DMS53 treated with DMSO at 0.1 percent for 48 hours (cell line): ENCODE data around the gene B2M.
"Not testable (repeated sequence)": the region's sequence is repeated elsewhere in the genome, so short reads cannot be mapped to it uniquely, and the experiment has no call there.

Source experiments
- DNase-seq: peaks from one replicate; lab custom pipeline; 2025; ENCODE audit not compliant: unreplicated experiment; lab: John Stamatoyannopoulos, UW

Gene B2M

DNA sequence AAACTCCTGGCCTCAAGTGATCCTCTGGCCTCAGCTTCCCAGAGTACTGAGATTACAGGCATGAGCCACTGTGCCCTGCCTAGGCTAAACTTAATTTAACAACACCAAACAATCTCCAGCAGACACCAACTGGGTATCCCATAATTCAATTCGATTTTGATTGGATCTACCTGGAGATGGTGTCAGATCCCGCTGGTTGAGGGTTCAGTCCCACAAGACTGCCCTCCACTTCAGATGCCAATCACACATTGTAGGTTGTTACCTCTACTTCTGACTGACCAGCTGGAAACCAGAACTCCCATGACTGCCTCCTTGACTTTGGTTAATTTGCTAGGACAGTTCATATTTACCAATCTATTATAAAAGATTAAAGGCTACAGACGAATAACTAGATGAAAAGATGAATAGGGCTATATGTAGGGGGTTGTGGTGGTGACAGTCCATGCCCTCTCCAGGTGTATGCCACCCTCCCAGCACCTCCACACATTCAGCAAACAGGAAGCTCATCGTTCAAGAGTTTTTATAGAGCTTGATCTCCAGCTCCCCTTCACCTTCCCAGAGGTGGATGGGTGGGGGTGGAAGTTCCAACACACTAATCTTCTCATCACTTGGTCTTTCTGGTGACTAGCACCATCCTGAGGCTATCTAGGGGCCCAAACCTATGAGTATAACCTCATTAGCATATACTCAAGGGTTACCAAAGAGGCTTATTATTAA lies 9.3 kb downstream of the B2M start:
- no peak for DNase-seq

DNA sequence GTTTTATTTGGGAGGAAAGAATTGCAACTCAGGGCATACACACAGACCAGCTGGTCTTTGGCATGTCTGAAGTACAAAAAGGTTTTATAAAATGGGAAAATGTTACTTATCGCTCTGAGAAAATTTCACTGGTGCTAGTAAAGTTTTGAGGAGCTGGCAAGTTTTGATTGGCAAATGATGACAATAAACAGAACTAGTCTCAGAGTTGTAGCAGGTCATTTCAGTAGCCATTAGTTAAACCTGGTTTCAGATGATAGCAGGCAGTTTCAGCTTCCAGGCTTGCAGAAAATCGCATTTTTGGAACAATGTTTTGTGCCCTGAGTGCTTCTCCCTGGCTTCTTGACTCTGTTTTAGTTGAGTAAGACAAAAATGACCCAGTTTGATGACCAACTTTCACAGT lies 10.7 kb downstream of the B2M start:
- DNase-seq = no peak

DNA sequence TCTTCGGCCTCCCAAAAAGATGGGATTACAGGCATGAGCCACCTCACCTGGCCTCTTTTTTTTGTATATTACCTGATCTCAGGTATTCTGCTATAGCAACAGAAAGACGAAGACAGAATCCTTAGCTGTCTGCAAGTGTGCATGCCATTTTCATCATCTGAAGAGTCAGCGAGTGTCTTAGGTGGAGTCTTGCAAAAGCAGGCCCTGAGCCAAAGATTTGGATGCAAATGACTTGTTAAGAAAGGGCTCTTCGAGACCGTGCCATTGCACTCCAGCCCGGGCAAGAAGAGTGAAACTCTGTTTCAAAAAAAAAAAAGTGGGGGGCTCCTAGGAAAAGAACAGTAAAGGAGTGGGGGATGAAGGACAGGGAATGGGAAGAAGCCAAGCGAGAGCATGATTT lies 14.8 kb downstream of the B2M start:
- DNase-seq = no peak

DNA sequence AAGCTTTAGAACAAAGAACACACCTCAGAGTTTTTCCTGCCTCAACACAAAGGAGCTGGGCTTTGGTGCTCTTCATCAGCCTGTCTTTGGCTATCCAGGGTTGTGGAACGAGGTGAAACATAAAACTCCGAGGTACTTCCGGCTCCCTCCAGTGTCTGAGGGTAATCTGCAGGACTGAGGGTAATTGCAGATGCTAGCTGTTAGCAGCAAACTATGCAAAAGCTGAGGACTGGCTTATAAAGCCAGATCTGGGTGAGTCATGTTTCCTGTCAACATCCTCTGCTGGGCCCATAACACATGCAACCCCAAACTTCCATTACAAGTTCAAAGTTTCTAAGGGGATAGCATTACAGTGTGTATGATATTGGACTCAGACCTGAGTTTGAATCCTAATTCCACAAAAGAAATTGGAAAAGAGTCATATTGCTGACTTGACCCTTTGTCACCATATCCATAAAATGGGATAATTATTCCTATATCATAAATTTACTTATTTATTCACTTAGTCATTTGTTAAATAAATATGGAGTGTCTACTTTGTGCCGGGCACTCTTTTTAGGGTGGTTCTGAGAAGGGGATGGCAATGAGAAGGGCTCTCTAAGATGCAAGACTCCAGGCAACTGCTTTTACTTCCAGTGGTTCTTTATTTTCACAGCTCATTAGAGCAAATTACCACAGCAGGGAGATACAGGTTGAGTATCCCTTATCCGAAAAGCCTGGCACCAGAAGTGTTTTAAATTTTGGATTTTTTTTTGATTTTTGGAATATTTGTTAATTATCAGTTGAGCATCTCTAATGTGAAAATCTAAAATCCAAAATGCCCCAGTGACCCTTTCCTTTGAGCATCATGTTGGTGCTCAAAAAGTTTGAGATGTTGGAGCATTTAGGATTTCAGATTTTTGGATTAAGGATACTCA lies 15.5 kb downstream of the B2M start:
- peak; percentile 87 for DNase-seq

DNA sequence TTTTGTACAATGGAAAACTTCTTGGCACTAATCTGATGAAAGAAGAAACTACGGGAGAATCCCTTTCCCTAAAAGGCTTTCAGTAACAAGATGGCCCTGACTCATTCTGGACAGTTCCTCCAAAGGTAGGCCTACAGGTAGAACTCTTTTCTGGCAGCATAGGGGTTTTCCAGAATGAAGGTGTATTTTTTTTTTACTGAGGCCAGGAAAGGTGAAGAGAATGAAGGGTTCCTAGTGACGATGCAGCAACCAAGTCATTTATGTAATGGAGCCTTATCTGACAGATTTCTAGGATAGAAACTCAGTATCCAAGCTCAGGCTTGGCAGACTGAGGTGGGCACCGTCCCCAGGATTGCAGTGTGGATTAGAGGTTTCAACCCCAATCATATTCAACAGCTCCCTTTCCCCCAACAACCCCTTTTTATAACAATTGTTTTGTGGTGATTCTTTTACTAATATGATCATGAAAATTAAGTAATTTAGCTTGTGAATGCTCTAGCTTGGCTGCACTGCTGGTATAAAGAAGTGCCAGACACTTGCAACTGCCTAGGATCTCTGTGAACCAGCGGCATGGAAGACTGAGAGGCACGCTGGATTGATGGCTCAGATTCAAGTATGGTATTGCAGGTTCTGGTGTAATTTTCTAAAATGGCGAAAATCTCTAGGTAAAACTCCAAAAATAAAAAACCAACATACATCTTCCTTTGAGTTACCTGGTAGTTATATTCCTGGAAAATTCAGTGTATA lies 16.3 kb downstream of the B2M start:
- DNase-seq = no peak

DNA sequence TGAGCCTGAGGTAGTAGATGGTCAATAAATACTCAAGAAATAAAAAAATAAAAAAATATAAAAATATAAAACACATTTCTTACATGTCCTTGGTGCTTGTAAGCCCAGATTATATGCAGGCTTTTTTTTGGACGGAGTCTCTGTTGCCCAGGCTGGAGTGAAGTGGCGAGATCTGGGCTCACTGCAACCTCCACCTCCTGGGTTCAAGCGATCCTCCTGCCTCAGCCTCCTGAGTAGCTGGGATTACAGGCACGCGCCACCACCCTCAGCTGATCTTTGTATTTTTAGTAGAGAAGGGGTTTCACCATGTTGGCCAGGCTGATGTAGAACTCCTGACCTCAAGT lies 16.9 kb downstream of the B2M start:
- DNase-seq = not testable (repeated sequence)

DNA sequence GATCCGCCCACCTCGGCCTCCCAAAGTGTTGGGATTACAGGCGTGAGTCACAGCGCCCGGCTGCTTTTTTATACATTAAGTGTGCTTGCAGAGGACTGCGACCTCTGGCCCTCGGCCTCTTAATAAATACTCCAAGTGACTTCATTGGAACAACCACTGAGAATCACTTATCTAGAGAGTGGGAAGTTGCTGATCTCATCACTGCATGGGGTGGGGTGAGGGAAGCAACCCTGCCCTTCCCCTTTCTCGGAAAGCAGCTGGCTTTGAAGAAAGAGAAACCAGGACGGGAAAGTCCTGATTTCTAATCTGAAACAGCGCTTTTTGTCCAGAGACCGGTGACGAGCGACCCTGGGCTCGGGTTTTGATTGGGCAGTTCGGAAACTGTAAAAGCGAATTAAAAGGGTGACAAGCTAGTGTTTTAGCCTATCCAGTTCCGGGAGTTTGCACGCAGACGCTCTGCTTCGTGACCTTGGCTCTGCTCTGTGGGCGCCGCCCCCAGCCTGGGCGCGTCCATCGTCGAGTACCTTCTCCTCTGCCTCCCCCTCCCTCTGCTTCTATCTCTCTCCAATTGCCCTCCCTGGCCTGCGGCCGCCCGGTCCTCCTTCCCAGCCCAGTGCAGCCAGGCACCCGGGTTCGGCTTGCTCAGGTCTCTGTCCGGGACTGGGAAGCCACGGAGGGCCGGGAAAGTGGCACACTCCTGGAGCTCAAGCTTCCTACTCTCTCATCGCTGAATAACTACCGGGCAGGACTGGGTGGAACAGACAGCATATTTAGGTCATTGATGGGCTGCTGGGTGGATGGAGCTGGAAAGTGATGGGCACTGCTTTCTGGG lies 17.5 kb downstream of the B2M start:
- peak; percentile 94 for DNase-seq

DNA sequence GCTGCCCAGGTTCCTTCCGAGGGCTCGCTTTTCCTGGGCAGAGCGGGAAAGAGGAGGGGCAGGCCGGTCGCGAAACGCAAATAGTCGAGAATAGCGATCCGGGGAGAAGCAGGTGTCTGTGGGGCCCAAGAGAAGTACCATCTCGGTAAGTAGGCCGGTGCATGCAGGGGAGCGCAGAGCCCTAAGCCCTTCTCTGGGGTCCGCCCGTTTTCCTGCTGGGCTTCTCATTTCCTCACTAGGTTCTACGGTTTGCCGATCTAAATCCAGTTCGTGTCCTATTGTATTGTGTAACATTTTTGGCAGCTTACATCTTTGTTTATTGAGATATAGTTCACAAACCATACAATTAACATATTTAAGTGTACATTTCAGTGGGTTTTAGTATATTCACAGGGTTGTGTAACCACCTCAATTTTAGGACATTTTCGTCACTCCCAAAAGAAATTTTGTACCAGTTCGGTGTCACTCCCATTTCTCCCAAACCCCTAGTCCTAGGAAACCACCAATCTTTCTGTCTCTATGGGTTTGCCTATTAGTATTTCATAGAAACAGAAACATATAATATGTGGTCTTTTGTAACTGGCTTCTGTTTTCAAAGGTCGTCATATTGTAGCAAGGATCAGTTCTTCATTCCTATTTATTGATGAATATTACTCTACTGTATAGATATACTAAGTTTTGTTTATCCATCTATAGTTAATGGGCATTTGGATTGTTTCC lies 18.3 kb downstream of the B2M start:
- peak; percentile 56 for DNase-seq

DNA sequence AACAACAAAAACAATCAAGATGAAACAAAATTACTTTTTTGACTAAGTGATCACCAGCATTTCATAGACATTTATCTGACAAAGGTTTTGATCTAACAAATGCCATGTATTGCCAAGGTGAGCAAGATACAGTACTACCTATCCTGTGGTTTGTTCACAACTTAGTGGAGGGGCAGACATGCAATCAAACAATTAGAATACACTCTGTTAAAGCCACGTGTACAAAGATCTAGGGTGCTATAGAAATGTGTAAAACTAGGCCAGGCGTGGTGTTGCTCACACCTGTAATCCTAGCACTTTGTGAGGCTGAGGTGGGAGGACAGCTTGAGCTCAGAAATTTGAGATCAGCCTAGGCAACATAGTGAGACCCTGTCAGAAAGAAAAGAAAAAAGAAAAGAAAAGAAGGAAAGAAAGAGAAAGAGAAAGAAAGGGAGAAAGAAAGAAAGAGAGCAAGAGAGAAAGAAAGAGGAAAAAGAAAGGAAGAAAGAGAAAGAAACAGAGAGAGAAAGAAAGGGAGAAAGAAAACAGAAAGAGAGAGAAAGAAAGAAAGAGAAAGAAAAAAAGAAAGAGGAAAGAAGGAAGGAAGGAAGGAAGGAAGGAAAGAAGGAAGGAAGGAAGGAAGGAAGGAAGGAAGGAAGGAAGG lies 23.6 kb downstream of the B2M start:
- no peak for DNase-seq

DNA sequence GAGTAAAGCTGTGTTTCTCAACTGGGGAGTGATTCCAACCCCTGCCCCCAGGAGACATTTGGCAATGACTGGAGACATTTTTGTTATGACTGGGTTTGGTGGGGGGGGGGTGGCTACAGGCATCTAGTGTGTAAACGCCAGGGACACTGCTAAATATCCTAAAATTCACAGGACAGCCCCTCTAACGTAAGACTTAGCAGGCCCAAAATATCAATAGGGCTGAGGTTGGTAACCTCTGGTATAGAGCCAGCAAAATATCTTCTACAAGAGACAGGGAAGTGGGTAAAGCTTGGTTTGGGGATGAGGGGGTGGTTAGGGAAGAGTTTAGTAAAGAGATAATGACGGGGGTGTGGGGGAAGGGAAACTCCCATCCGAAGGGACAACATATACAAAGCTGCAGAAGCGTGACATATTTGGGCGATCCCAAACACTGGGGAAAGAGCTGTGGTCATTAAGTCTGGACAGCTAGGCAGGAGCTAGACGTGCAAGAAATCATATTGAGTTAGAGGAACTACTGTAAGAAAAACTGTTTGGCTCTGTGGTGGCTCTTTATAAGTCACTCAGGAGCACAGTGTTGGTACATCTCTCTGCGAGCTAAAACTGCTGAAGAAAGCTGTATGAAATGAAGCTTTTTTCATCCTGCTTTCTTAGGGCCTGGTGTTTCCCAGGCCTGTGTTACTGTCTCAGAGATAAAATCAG lies 24.3 kb downstream of the B2M start:
- no peak for DNase-seq

DNA sequence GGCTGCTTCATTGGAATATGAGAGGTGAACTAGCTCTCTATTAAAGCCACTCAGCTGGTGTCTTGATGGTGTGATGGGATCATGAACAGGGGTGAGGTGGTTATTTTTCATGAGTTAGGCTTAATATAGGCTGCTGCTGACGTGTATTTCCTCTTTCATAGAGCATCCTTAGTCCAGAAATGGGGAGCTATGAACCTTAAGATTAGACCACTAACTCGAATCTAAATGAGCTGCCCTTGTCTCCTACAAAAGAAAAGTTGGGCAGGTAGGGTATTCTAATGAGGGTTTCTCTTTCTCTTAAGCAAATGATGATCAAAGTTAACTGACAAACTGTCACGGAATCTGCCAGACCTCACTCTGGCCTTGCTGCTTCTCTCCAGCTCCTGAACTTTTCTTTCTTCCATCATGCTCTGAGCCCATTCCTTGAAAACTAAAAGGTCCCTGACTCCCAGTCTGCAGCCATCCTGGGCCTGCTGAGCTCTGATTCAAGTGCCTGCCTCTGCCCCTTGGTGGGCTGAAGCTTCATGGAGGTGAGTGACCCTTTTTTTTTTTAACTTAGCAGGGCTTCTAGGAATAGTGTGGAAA lies 25.0 kb downstream of the B2M start, which contains the start of gene TRIM69:
Gene TRIM69 (plus strand): TSS at position 348 of the 585 bp plus-strand sequence. CDS start 177 bp downstream, at position 525.
- DNase-seq = no peak

DNA sequence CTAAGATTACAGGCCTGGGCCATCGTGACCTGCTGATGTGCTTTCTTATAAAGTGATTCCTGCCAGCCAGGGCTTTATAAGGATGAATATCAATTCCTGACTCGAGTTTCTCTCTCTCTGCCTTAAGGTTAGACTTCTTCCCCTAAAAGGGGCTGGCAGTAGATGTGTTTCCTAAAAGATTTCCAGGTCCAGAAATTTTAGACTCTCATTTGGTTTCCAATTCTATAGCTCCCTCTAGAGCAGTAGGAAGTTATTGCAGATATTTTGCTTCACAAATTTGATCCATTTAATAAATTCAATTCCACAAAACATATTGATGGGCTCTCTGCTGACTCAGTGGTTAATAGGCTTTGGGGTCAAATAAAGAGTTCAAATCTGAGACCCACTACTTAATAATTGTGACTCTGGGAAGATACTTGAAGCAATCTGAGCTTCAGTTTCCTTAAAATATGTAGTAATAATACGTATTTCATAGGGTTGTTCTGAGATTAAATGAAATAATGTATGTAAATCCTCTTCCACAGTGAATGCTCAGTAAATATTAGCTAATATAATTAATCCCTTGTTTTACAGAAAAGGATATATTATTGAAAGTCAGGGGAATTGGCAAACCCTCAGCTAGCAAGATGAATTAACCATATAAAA lies 27.1 kb downstream of the B2M start:
- peak; percentile 46 for DNase-seq

DNA sequence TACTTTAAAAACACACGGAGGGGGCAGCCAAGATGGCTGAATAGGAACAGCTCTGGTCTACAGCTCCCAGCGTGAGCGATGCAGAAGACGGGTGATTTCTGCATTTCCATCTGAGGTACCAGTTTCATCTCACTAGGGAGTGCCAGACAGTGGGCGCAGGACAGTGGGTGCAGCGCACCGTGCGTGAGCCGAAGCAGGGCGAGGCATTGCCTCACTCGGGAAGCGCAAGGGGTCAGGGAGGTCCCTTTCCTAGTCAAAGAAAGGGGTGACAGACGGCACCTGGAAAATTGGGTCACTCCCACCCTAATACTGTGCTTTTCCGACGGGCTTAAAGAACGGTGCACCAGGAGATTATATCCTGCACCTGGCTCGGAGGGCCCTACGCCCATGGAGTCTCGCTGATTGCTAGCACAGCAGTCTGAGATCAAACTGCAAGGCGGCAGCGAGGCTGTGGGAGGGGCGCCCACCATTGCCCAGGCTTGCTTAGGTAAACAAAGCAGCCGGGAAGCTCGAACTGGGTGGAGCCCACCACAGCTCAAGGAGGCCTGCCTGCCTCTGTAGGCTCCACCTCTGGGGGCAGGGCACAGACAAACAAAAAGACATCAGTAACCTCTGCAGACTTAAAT lies 28.0 kb downstream of the B2M start:
- not testable (repeated sequence) for DNase-seq

DNA sequence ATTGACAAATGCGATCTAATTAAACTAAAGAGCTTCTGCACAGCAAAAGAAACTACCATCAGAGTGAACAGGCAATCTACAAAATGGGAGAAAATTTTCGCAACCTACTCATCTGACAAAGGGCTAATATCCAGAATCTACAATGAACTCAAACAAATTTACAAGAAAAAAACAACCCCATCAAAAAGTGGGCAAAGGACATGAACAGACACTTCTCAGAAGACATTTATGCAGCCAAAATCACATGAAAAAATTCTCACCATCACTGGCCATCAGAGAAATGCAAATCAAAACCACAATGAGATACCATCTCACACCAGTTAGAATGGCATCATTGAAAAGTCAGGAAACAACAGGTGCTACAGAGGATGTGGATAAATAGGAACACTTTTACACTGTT lies 32.1 kb downstream of the B2M start:
- not testable (repeated sequence) for DNase-seq

DNA sequence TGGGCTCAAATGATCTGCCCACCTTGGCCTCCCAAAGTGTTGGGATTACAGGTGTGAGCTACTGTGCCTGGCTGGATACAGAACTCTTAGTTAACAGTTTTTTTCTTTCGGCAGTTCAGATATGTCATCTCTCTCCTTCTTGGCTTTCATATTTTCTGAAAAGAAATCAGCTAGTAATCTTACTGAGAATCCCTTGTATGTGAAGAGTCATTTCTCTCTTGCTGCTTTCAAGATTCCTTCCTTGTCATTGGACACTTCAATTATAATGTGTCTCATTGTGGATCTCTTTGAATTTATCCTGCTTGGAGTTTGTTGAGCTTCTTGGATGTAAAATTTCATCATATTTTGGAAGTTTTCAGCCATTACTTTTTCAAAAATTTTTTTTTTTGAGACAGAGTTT lies 42.0 kb downstream of the B2M start:
- DNase-seq = no peak

DNA sequence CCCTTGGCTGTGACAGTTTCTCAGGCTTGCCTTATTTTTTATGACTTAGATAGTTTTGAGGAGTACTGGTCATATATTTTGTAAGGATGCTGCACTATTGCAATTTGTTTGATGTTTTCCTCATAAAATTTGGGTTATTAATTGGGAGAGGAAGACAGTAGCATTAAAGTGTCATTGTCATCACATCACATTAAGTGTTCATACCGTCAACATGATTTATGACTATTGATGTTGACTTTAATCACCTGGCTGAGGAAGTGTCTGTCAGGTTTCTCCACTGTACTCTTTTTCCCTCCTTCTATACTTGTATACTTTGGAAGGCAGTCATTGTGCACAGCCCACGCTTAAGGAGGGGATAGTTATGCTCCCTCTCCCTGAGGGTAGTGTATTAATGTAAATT lies 51.9 kb downstream of the B2M start:
- DNase-seq = peak; percentile 7

DNA sequence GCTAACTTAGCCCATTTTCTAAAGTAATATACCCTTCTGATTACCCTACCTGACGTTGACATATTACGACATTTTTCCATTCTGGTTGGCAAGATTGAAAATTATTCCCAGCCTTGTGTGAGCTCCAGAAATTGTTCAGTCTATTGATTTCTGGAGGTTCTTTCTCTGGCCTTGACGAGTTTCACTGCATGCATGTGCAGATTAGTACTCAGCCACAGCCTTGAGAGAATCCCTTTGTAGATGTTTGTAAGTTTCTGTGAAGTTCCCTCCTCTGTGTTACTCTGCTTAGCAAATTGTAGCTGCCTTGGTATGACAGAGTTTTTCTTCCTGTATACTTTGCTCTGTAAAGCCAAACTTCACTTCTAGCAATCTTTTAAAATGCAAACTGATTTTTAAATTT lies 52.5 kb downstream of the B2M start:
- no peak for DNase-seq

DNA sequence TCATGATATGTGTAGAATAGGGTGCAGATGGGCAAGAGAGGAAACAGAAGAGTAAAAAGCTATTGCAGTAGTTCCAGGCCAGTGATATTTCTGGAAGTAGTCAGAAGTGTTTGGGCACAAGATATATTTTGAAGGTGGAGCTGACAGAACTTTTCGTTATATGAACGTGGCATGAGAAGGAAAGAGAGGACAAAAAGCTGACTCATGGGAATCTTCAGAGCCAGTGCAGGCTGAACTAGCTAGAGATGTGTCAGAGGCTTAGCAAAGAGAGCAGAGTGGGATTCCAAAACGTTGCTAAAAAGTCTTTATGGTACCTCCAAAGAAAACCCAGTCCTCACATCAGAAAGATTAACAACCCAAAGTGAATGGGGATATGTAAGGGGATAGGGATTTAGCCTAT lies 53.7 kb downstream of the B2M start:
- no peak for DNase-seq
